Activated CD4-positive, alpha-beta T cell treated with anti-CD3 and anti-CD28 coated beads, Interleukin-2, amount 10 ng/mL, durations not matched to agents 7 days and 5 days (primary cell): ENCODE data around the gene NDE1. TPM values are rescaled to one million over a fixed set of nuclear protein-coding genes. Genes with fewer than 3 reads are reported as not detected.

Experiments
- CTCF ChIA-PET: fragments of 350-600 bp; sonication (Branson Sonifier 250); formaldehyde crosslinking; loops from one replicate; lab custom pipeline; 2021; ENCODE audit warnings: antibody characterized with exemption; lab: Charles Lee
- POLR2A ChIA-PET: fragments of 350-600 bp; sonication (Branson Sonifier 250); formaldehyde crosslinking; loops from one replicate; lab custom pipeline; 2021; ENCODE audit warnings: antibody characterized with exemption; lab: Charles Lee
- DNase-seq: peaks from one replicate; pipeline ENCODE4 v3.0.0-alpha.2; 2020
- H3K27ac Mint-ChIP-seq: one replicate; pipeline ENCODE4 v1.8.0; 2021; ENCODE audit warnings: mild to moderate bottlenecking, moderate library complexity, mixed read lengths
- H3K27me3 Mint-ChIP-seq: one replicate; pipeline ENCODE4 v1.8.0; 2021; ENCODE audit warnings: mixed read lengths
- H3K36me3 Mint-ChIP-seq: one replicate; pipeline ENCODE4 v1.8.0; 2021; ENCODE audit warnings: low read depth, mixed read lengths
- H3K4me1 Mint-ChIP-seq: one replicate; pipeline ENCODE4 v1.8.0; 2021; ENCODE audit warnings: mixed read lengths
- H3K4me3 Mint-ChIP-seq: one replicate; pipeline ENCODE4 v1.8.0; 2021; ENCODE audit warnings: mild to moderate bottlenecking, moderate library complexity, mixed read lengths
- H3K9me3 Mint-ChIP-seq: one replicate; pipeline ENCODE4 v1.8.0; 2021; ENCODE audit warnings: mixed read lengths
- total RNA-seq, 2 experiments: library from RNA; stranded (reverse); gene quantifications; one replicate each; pipeline ENCODE4 v1.2.3, GENCODE V29; 2021

NDE1 gene
- total RNA-seq, 2 experiments from 2014 or later, result 144 to 147 TPM

DNA sequence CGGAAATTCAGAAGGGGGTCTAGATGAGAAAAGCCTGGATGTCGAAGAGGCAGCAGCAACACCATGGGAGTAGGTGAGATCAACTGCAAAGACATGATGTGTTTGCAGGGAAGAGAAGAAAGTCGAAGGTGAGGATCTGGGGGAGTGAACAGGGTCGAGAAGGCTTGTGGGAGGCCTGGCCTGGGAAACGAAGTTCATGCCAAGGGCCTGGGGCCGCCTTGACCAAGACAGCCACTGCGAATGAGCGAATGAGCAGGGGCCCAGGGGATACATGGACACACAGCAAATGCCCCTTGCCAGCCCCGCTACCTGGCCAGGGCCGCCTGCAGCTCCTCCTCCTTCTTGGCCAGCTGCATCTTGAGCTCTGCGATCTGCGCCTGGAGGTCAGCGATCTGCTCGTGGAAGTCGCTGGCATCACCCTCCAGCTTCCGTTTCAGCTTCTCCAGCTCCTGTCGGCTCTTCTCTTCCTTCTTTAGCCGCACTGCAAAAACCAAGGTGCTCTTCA, 87.1 kb downstream of the NDE1 start:
- no peak for DNase-seq
- Mint-ChIP-seq H3K27me3 (no peaks in the 10 kb centered on the region), H3K4me3 (no peak overlapping the region), H3K4me1 (no peaks in the 10 kb centered on the region), H3K36me3 (peaks cover 6% of the 10 kb centered on the region), H3K9me3 (no peaks in the 10 kb centered on the region), H3K27ac (no peak overlapping the region)
- CTCF ChIA-PET, result interaction anchor here (1.8 kb wide), 1 partner anchor 19 kb away, joined by 4 read pairs; no protein-coding TSS in a partner anchor
- POLR2A ChIA-PET, result no interaction called here

DNA sequence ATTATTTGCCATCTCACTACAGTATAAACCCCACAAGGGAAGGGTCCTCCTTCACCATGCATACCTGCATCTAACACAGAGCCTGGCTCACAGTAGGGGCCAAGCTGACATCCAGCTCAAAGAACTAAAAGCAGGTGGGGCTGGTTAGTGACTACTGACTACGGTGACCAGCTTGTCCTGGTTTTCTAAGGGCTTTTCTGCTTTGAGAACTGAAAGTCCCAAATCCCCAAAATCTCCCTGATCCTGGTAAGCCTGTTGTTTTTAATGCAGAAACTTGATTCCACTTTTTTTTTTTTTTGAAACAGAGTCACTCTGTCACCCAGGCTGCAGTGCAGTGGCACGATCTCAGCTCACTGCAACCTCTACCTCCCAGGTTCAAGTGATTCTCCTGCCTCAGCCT, 89.4 kb downstream of the NDE1 start:
- H3K36me3 Mint-ChIP-seq, result peaks cover 6% of the 10 kb centered on the region
- ChIA-PET POLR2A (no interaction called here), CTCF (interaction anchor here (0.7 kb wide), 1 partner anchor 27 kb away, joined by 3 read pairs; no protein-coding TSS in a partner anchor)
- H3K27ac Mint-ChIP-seq, result no peak overlapping the region
- H3K27me3 Mint-ChIP-seq, result no peaks in the 10 kb centered on the region
- H3K4me3 Mint-ChIP-seq, result no peak overlapping the region
- H3K4me1 Mint-ChIP-seq, result no peaks in the 10 kb centered on the region
- no peak for DNase-seq
- H3K9me3 Mint-ChIP-seq, result no peaks in the 10 kb centered on the region

DNA sequence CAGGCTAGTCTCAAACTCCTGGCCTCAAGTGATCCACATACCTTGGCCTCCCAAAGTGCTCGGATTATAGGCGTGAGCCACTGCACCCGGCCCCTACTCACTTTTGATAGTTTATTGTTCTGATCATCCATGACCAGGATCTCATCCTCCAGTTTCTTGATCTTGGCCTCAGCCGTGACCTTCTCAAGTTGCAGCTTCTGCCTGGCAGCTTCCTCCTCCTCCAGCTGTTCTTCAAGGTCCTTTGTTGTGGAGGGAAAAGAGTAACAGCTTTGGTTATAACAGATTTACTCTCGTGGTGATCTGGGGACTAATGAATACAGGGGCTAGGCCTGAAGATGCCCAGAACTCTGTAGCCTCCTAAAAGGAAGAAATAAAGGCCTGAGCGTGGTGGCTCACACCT, 89.9 kb downstream of the NDE1 start:
- Mint-ChIP-seq H3K9me3 (no peaks in the 10 kb centered on the region), H3K27ac (no peak overlapping the region), H3K4me3 (no peak overlapping the region), H3K4me1 (no peaks in the 10 kb centered on the region), H3K36me3 (peaks cover 6% of the 10 kb centered on the region), H3K27me3 (no peaks in the 10 kb centered on the region)
- ChIA-PET POLR2A (no interaction called here), CTCF (interaction anchor here (0.6 kb wide), 1 partner anchor 185 kb away, joined by 9 read pairs; no protein-coding TSS in a partner anchor)
- DNase-seq, result no peak

DNA sequence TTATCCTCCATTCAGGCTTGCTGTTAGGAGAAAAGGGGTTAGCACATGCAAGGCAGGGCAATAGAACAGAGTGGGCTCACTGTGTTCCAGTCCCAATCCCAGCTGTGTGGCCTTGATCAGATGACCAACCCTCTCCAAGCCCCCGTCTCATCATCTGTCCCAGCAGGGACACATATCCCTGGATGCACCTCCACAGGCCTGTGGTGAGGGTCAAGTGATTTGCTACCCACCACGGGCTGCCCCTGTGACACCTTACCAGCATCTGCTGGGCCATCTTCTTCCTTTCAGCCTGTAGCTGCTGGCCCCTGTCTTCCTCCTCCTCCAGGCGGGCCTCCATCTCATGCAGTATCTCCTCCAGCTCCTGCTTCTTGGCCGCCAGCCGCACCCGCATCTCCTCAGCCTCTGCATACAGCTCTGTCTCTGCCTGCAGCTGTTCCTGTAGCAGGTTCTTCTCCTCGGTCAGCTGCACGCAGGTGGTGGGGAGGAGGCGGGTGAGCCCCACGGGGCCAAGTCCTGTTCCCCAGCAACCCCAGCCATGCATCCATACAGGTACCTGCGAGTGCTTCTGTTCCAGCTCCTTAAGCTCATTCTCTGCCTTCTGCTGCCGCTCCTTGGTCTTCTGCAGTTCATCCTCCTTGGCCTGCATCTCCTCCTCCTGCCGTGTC, 91.3 kb downstream of the NDE1 start:
- Mint-ChIP-seq H3K4me1 (no peaks in the 10 kb centered on the region), H3K27me3 (no peaks in the 10 kb centered on the region), H3K4me3 (no peak overlapping the region), H3K36me3 (peaks cover 6% of the 10 kb centered on the region), H3K9me3 (no peaks in the 10 kb centered on the region), H3K27ac (no peak overlapping the region)
- ChIA-PET CTCF (interaction anchor here (0.6 to 1.3 kb wide), 2 partner anchors 9 to 1872 kb away, joined by 4 read pairs; no protein-coding TSS in a partner anchor), POLR2A (no interaction called here)
- no peak for DNase-seq

DNA sequence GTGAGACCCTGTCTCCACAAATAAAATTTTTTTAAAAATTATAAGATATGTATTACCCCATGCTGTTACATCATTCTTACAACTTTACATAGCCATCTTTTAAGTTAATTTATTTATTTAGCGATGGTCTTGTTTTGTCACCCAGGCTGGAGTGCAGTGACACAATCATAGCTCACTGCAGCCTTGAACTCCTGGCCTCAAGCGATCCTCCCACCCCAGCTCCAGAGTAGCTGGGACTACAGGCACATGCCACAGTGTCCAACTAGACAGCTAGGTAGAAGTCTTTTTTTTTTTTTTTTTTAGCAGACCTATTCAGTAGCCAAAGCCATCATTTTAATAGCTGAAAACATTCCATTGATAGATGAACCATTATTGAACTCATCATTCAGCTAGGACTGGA, 92.7 kb downstream of the NDE1 start:
- Mint-ChIP-seq H3K27me3 (no peaks in the 10 kb centered on the region), H3K27ac (no peak overlapping the region), H3K4me3 (no peak overlapping the region), H3K9me3 (no peaks in the 10 kb centered on the region), H3K4me1 (no peaks in the 10 kb centered on the region), H3K36me3 (peaks cover 6% of the 10 kb centered on the region)
- DNase-seq, result no peak
- ChIA-PET POLR2A (no interaction called here), CTCF (no interaction called here)

DNA sequence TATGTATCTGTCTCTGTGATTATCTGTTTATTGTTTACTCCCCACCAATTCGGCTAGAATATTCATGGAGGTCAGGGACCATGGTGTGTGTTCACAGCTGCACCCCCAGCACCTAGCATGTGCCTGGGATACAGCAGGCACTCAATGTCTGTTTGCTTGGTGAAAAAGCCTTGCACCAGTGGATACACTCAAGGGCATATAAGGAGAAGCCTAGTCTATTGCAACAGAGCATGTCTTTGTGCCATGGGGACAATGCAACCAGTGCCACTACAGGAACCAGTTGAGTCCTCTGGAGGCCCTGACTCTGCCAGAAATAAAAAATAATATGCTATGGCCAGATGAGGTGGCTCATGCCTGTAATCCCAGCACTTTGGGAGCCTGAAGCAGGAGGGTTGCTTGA, 93.6 kb downstream of the NDE1 start:
- POLR2A ChIA-PET, result no interaction called here
- no peaks in the 10 kb centered on the region for H3K4me1 Mint-ChIP-seq
- H3K27me3 Mint-ChIP-seq, result no peaks in the 10 kb centered on the region
- H3K27ac Mint-ChIP-seq, result no peak overlapping the region
- CTCF ChIA-PET, result interaction anchor here (0.6 kb wide), 1 partner anchor 188 kb away, joined by 3 read pairs; no protein-coding TSS in a partner anchor
- DNase-seq, result no peak
- peaks cover 6% of the 10 kb centered on the region for H3K36me3 Mint-ChIP-seq
- H3K4me3 Mint-ChIP-seq, result no peak overlapping the region
- H3K9me3 Mint-ChIP-seq, result no peaks in the 10 kb centered on the region

DNA sequence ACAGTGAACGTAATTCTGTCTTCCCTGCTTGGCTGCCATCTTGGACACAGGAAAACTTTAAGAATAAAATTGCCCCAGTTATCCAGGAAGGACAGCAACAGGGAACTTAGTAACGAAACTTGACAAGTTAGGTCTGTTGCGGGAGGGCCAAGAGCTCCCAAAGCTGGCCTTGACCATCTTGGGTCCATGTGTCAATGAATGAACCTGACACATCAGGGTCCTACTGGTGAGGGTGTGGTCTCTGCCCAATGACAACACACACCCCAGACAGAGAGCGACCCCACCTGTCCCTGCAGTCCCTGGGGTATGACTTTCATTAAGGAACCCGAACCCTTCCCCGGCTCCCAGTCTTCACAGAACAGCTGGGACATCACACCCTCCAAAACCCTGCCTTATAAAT, 96.3 kb downstream of the NDE1 start:
- no peak overlapping the region for H3K4me3 Mint-ChIP-seq
- POLR2A ChIA-PET, result no interaction called here

DNA sequence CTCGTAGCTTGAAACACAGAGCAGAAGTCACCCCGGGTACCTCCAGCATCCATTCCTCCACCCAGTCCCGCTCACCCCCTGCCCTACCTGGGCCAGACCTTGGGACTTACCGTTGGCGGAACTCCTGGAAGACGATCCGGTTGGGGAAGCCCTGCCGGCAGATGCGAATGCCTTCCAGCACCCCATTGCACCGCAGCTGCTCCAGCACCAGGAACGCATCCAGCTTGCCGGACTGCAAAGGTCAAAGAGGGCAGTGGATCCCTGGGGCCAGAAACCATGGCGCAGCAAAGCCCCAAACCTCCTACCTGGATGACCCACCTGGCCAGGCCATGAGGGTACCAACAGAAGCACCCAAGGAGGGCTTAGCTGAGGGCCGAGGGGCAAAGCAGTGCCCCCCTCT, 97.9 kb downstream of the NDE1 start:
- POLR2A ChIA-PET, result no interaction called here
- Mint-ChIP-seq H3K27ac (no peak overlapping the region), H3K4me1 (no peaks in the 10 kb centered on the region), H3K9me3 (no peaks in the 10 kb centered on the region), H3K4me3 (no peak overlapping the region), H3K27me3 (no peaks in the 10 kb centered on the region), H3K36me3 (no peaks in the 10 kb centered on the region)
- no peak for DNase-seq
- CTCF ChIA-PET, result no interaction called here

More for the DNA sequence above, 96.3 kb downstream of the NDE1 start:
- Mint-ChIP-seq H3K27ac (no peak overlapping the region), H3K4me1 (no peaks in the 10 kb centered on the region), H3K36me3 (no peaks in the 10 kb centered on the region), H3K27me3 (no peaks in the 10 kb centered on the region), H3K9me3 (no peaks in the 10 kb centered on the region)
- DNase-seq, result no peak
- CTCF ChIA-PET, result no interaction called here

DNA sequence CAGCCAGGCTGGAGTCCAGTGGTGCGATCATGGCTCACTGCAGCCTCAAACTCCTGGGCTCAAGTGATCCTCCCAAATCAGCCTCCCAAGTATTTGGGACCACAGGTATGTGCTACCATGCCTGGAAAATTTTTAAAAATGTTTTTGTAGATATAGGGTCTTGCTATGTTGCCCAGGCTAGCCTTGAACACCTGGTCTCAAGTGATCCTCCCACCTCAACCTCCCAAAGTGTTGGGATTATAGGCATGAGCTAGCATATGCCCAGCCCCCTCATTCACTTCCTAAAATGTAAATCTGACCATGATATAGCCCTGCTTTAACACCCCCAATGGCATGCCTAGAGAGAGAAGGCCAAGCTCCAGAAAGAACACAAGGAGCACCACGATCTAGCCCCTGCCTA, 98.6 kb downstream of the NDE1 start:
- H3K27me3 Mint-ChIP-seq, result no peaks in the 10 kb centered on the region
- ChIA-PET CTCF (no interaction called here), POLR2A (no interaction called here)
- no peak overlapping the region for H3K27ac Mint-ChIP-seq
- no peak overlapping the region for H3K4me3 Mint-ChIP-seq
- no peaks in the 10 kb centered on the region for H3K9me3 Mint-ChIP-seq
- H3K4me1 Mint-ChIP-seq, result no peaks in the 10 kb centered on the region
- DNase-seq, result no peak
- no peaks in the 10 kb centered on the region for H3K36me3 Mint-ChIP-seq

DNA sequence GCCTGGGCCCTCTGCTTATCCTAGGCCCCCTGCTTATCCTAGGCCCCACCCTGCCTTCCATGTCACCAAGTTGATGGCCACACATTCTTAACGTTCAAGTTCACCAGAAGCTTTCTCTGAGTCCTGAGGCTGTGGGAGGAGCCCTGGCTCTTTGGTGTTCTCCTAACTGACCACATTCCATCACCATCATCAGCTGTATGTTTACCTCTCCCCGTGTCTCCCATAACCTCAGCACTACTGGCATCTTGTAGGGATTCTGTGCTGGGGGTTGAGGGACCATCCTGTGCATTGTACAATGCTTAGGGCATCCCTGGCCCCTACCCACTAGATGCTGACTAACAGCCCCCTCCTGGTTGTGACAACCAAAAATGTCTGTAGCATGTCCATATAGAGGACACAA, 99.3 kb downstream of the NDE1 start:
- Mint-ChIP-seq H3K4me3 (no peak overlapping the region), H3K36me3 (no peaks in the 10 kb centered on the region), H3K4me1 (no peaks in the 10 kb centered on the region), H3K9me3 (no peaks in the 10 kb centered on the region), H3K27ac (no peak overlapping the region), H3K27me3 (no peaks in the 10 kb centered on the region)
- CTCF ChIA-PET, result no interaction called here
- POLR2A ChIA-PET, result no interaction called here
- no peak for DNase-seq

DNA sequence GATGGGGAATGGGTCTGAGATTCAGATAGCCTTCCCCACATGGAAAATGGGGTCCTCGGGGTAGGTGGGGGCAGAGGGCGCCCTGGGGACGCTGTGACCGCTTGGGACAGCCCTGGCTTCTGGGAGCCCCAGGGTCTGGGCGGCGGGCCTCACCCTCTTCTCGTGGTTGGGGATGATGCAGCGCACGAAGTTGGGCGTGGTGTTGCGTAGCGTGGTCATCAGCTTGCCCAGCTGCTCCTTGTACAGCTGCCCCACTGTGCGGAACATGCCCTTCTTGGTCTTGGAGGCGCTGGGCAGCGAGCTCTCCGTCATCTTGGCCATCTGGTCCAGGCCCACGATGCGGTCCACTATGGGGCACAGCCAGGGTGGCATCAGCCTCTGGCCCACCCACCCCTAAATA, 99.9 kb downstream of the NDE1 start:
- H3K27ac Mint-ChIP-seq, result no peak overlapping the region
- no peaks in the 10 kb centered on the region for H3K9me3 Mint-ChIP-seq
- ChIA-PET CTCF (no interaction called here), POLR2A (no interaction called here)
- no peak overlapping the region for H3K4me3 Mint-ChIP-seq
- no peaks in the 10 kb centered on the region for H3K36me3 Mint-ChIP-seq
- H3K27me3 Mint-ChIP-seq, result no peaks in the 10 kb centered on the region
- no peaks in the 10 kb centered on the region for H3K4me1 Mint-ChIP-seq
- DNase-seq, result no peak

DNA sequence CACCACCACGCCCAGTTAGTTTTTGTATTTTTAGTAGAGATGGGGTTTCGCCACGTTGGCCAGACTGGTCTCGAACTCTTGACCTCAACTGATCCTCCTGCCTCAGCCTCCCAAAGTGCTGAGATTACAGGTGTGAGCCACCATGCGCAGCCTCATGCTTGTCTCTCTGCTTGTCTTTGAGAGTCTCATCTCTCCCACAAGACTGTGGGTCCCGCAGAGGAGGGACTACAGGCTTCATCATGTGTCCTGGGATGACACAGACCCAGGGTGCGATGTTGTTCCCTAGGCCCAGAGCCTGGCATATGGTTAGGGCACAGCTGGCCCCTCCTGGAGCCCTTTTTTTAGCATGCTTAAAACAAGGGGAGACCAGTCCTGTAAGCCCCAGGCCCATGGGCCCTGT, 101.9 kb downstream of the NDE1 start:
- ChIA-PET POLR2A (no interaction called here), CTCF (no interaction called here)
- no peaks in the 10 kb centered on the region for H3K36me3 Mint-ChIP-seq
- H3K27me3 Mint-ChIP-seq, result no peaks in the 10 kb centered on the region
- H3K4me3 Mint-ChIP-seq, result no peak overlapping the region
- peaks cover 4% of the 10 kb centered on the region for H3K4me1 Mint-ChIP-seq
- H3K27ac Mint-ChIP-seq, result no peak overlapping the region
- DNase-seq, result no peak
- H3K9me3 Mint-ChIP-seq, result no peaks in the 10 kb centered on the region

DNA sequence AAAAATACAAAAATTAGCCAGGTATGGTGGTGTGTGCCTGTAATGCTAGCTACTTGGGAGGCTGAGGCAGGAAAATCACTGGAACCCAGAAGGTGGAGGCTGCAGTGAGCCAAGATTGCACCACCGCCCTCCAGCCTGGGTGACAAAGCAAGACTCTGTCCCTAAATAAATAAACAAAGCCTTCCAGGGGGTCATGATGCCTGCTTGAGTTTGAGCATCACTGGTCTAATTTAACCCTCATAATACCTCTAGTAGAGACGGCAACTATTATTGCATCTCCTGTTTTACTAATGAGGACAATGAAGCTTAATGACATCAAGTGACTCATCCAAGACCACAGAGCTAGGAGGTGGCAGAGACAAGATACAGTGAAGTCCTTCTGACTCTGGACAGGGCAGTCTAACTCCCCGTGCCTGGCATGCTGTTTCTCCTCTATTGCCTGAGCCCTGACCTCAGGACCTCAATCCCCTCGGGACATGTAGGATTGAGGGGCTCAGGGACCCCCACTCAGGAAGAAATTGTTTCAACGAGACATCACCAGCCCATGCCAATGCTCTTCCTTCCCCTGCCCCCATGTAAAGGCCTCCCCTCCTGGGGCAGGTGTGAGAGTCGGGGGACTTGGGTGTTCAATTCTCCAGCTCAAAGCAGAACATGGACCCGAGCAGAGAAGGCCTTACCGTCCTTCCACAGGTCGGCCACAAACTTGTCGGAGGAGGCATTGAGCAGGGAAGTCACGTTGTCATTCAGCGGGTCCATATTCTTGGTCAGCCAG, 102.9 kb downstream of the NDE1 start:
- Mint-ChIP-seq H3K27me3 (no peaks in the 10 kb centered on the region), H3K9me3 (no peaks in the 10 kb centered on the region), H3K36me3 (no peaks in the 10 kb centered on the region), H3K27ac (no peak overlapping the region), H3K4me3 (no peak overlapping the region), H3K4me1 (peaks cover 10% of the 10 kb centered on the region)
- CTCF ChIA-PET, result no interaction called here
- POLR2A ChIA-PET, result no interaction called here
- no peak for DNase-seq
